GM23248 (cell line): ENCODE measurements around the gene SIRT7. TPM values are rescaled to one million over a fixed set of nuclear protein-coding genes. Genes with fewer than 3 reads are reported as not detected.

ENCODE experiments used
- DNase-seq: peaks from one replicate; pipeline ENCODE4 v3.0.0-alpha.2; 2015
- H2AFZ ChIP-seq: fragments of 200-600 bp; sonication (generic); 2 replicates; pipeline ENCODE4 v1.6.1; 2016; ENCODE audit warnings: antibody characterized with exemption
- H3F3A ChIP-seq: fragments of 200-600 bp; sonication (generic); 2 replicates; pipeline ENCODE4 v1.6.1; 2016; ENCODE audit warnings: mild to moderate bottlenecking, antibody characterized with exemption, mixed run types; ENCODE audit not compliant: insufficient read depth
- H3K27ac ChIP-seq: fragments of 200-600 bp; sonication (generic); 2 replicates; pipeline ENCODE4 v1.5.1; 2016; ENCODE audit warnings: mild to moderate bottlenecking
- H3K27me3 ChIP-seq: fragments of 200-600 bp; sonication (generic); replicated peaks from 2 replicates; pipeline ENCODE4 v1.6.1; 2016; ENCODE audit warnings: mild to moderate bottlenecking; ENCODE audit not compliant: insufficient read depth
- H3K36me3 ChIP-seq: fragments of 200-600 bp; sonication (generic); 2 replicates; pipeline ENCODE4 v1.6.1; 2016; ENCODE audit warnings: low read depth, mild to moderate bottlenecking
- H3K4me1 ChIP-seq: fragments of 200-600 bp; sonication (generic); 2 replicates; pipeline ENCODE4 v1.6.1; 2016; ENCODE audit warnings: mild to moderate bottlenecking; ENCODE audit not compliant: insufficient read depth
- H3K4me2 ChIP-seq: fragments of 200-600 bp; sonication (generic); one replicate; pipeline ENCODE4 v1.6.1; 2016; ENCODE audit warnings: mild to moderate bottlenecking; ENCODE audit not compliant: unreplicated experiment
- H3K4me3 ChIP-seq: fragments of 200-600 bp; sonication (generic); 2 replicates; pipeline ENCODE4 v1.5.1; 2016; ENCODE audit warnings: mild to moderate bottlenecking
- H3K79me2 ChIP-seq: fragments of 200-600 bp; sonication (generic); 2 replicates; pipeline ENCODE4 v1.6.1; 2016; ENCODE audit warnings: mild to moderate bottlenecking; ENCODE audit not compliant: insufficient read depth
- H3K9ac ChIP-seq: fragments of 200-600 bp; sonication (generic); 2 replicates; pipeline ENCODE4 v1.6.1; 2016; ENCODE audit warnings: mild to moderate bottlenecking
- H3K9me2 ChIP-seq: fragments of 200-600 bp; sonication (generic); 2 replicates; pipeline ENCODE4 v1.6.1; 2016; ENCODE audit warnings: mixed run types, mild to moderate bottlenecking, moderate library complexity; ENCODE audit not compliant: insufficient read depth
- H3K9me3 ChIP-seq: fragments of 200-600 bp; sonication (generic); one replicate; pipeline ENCODE4 v1.6.1; 2017; ENCODE audit warnings: low read depth
- H4K20me1 ChIP-seq: fragments of 200-600 bp; sonication (generic); 2 replicates; pipeline ENCODE4 v1.6.0; 2016; ENCODE audit not compliant: insufficient read depth
- EZH2 ChIP-seq: fragments of 200-600 bp; sonication (generic); IDR thresholded peaks from 2 replicates; pipeline ENCODE4 v1.6.1; 2018; ENCODE audit warnings: antibody characterized with exemption, mild to moderate bottlenecking; ENCODE audit not compliant: insufficient read depth, poor library complexity, severe bottlenecking
- EZH2phosphoT487 ChIP-seq: fragments of 200-600 bp; sonication (generic); IDR thresholded peaks from 2 replicates; pipeline ENCODE4 v1.6.1; 2018; ENCODE audit warnings: antibody characterized with exemption, moderate library complexity, mild to moderate bottlenecking, low read depth; ENCODE audit not compliant: insufficient read depth
- WGBS, 2 experiments: methylation state at CpG; one replicate each; pipeline ENCODE4 v1.1.6; 2015 to 2017; ENCODE audit warnings: low lambda C conversion rate in 2 of 2, low coverage in 1 of 2; ENCODE audit errors: missing lambda C conversion rate in 2 of 2; 5-methylcytosine and 5-hydroxymethylcytosine counted together
- in situ Hi-C: fragments of 300-500 bp; cut with MboI; formaldehyde crosslinking; loops from 2 replicates; pipeline ENCODE4 v1.15.0; 2020
- polyA plus RNA-seq: library from polyadenylated mRNA; unstranded; fragments of >200 nt; fragmentation: Nextera tagmentation; extraction: Ambion mirVana; gene quantifications from 2 replicates; pipeline ENCODE4 v1.2.1, GENCODE V29; 2016
- total RNA-seq: library from RNA; depleted of rRNA; stranded (reverse); fragments of >200 nt; shearing (Covaris generic); gene quantifications from 2 replicates; pipeline ENCODE4 v1.2.3, GENCODE V29; 2014

The SIRT7 gene
- total and polyA plus RNA-seq, 2 experiments from 2014 or later: 11.4 to 13.1 TPM

DNA sequence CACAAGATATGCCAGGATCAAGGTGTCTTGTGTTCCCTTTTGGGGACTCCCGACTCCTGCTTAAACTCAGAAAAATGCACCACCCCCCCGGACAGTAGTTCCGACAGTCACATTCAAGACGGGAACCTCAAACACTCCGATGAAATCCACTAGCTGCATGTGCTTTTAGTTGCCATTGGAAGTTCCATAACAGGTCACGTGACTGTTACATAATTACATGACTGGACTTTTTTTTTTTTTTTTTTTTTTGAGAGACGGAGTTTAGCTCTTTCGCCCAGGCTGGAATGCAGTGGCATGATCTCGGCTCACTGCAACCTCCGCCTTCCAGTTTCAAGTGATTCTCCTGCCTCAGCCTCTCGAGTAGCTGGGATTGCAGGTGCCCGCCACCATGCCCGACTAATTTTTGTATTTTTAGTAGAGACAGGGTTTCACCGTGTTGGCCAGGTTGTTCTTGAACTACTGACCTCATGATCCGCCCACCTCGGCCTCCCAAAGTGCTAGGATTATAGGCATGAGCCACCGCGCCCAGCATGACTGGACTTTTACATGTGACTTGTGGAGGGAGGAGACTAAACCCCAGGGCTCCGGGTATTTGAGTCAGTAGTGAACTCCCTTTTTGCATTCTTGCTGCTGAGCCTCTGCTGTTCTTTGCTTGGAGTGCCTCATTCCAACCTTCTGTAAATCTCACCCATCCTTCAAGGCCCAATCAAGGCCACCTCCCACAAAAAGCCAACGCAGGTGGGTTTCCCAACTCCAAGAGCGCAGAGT is 1.6 kb downstream of the SIRT7 start:
- Histone ChIP-seq H3K4me3 (peak overlapping the region; percentile 80), H3K79me2 (peaks cover 52% of the 10 kb centered on the region), H3K27me3 (no peaks in the 10 kb centered on the region), H4K20me1 (no peaks in the 10 kb centered on the region), H3K9me3 (no peaks in the 10 kb centered on the region), H3K9me2 (no peaks in the 10 kb centered on the region), H3K9ac (peak overlapping the region; percentile 75), H3F3A (peaks cover 5% of the 10 kb centered on the region; the same call in 1 of the 2 replicates), H3K36me3 (0 out of 2 replicates have a peak, but pooled peaks cover 14% of the 10 kb centered on the region), H3K4me1 (peaks cover 9% of the 10 kb centered on the region; the same call in 1 of the 2 replicates), H2AFZ (no peak overlapping the region), H3K4me2 (peak overlapping the region; percentile 92), H3K27ac (peak overlapping the region; percentile 52)
- 74 to 76% methylated on average over 21 of the region's 21 CpGs for WGBS, 2 experiments
- TF ChIP-seq EZH2phosphoT487 (no peak), EZH2 (no peak)
- peak; percentile 87 for DNase-seq
- in situ Hi-C loops: no loop called here

DNA sequence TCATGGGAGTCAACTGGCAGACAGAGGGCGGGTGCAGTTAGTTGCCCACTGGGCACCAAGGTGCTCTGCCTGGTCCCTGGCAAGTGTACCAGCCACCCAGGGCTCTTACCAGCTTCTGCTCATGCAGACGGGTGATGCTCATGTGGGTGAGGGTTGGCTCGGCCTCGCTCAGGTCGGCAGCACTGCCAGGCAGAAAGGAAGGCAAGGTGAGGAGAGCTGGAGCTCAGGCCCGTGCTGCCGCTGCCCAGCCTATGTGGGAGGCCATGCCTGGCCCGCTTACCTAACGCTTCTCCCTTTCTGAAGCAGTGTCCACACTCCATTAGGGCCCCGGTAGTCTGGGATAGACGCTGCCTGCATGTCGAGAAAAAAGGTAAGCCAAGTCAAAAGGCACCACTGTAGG is 2.6 kb downstream of the SIRT7 start:
- DNase-seq: no peak
- H3K27me3 ChIP-seq: no peaks in the 10 kb centered on the region
- in situ Hi-C loops: no loop called here
- H3K27ac ChIP-seq: no peak overlapping the region
- H3K4me1 ChIP-seq: peaks cover 11% of the 10 kb centered on the region; the same call in 1 of the 2 replicates
- TF ChIP-seq EZH2: no peak
- no peak for TF ChIP-seq EZH2phosphoT487
- H3K9ac ChIP-seq: no peak overlapping the region
- peaks cover 41% of the 10 kb centered on the region for H3K79me2 ChIP-seq
- 0 out of 2 replicates have a peak, but pooled peaks cover 10% of the 10 kb centered on the region for H3K36me3 ChIP-seq
- H3F3A ChIP-seq: peaks cover 5% of the 10 kb centered on the region; the same call in 1 of the 2 replicates
- no peak overlapping the region for H2AFZ ChIP-seq
- 91 to 93% methylated on average over 11 to 12 of the region's 12 CpGs for whole genome bisulfite sequencing, 2 experiments
- no peaks in the 10 kb centered on the region for H4K20me1 ChIP-seq
- H3K9me2 ChIP-seq: no peaks in the 10 kb centered on the region
- H3K4me2 ChIP-seq: no peak overlapping the region
- no peak overlapping the region for H3K4me3 ChIP-seq
- H3K9me3 ChIP-seq: no peaks in the 10 kb centered on the region

DNA sequence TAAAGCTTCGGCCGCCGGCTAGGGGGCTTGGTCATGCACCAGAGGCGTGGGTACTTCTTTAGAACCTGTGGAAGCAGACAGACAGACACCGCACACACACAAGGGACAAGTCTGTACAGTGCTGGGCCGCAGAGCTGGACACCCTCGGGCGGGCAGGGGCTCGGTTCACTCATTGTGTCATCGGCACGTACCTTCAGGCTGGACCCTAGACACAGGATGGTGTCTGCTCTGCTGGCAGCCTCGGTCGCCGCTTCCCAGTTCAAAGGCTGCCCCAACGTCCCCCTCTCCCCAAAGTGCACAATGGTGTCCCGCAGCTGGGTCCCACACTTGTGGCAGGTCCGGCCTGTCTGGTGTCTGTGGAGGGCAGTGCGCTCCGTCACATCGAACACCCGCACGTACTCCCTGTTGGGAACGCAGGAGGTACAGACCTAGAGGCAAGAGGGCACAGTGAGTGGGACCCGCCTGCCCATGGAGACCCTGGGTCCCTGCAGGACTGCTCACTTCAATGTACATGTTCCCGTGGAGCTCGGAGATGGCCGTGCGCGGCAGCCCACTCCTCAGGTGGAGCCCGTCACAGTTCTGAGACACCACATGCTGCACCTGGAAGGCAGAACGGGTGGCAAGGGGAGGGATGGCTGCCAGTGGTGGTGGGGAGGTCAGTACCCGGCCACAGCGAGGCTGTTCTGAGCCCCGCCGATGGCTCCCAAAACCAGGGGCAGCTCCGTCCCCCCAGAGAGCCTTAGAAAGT is 3.7 kb downstream of the SIRT7 start:
- Histone ChIP-seq H3K27ac (no peak overlapping the region), H3K79me2 (peaks cover 30% of the 10 kb centered on the region), H3K9me3 (no peaks in the 10 kb centered on the region), H3F3A (peaks cover 5% of the 10 kb centered on the region; the same call in 1 of the 2 replicates), H3K27me3 (no peaks in the 10 kb centered on the region), H2AFZ (no peak overlapping the region), H3K9ac (no peak overlapping the region), H3K4me3 (no peak overlapping the region), H3K4me1 (peaks cover 12% of the 10 kb centered on the region; the same call in 1 of the 2 replicates), H3K9me2 (no peaks in the 10 kb centered on the region), H3K4me2 (no peak overlapping the region), H4K20me1 (no peaks in the 10 kb centered on the region), H3K36me3 (0 out of 2 replicates have a peak, but pooled peaks cover 10% of the 10 kb centered on the region)
- DNase-seq: no peak
- in situ Hi-C loops: no loop called here
- WGBS, 2 experiments: 96% methylated on average over 29 to 36 of the region's 36 CpGs
- TF ChIP-seq EZH2 (no peak), EZH2phosphoT487 (no peak)

DNA sequence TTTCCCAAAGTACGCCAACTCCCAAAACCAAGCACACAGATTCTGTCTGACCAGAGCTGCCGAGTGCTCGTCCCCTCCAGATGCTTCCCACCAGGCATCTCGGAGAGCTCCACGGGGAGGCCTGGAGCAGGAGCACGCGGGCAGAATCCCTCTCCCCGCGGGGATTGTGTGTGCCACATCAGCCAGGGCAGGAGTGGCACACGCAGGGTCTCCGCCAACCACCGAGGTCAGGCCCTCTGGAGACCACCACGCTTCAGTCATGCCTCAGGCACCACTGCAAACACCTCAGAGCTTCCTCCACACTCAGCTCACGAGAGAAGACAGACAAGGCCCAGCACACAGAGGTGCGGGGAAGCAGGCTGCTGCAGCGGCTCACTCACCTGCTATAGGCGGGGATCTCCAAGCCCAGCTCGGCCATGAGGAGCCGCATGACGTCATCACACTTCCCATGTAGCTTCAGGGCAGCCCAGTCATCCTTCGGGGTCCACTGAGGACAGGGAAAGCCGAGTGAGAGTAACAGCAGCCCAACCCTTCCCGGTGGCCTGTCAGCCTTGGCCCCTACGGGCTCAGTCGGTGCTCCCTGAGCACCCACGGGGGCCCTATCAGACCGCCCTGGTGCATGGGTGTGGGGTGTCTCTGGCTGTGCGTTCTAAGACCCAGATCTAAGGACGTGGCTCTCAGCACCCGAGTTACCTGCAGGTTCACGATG is 4.4 kb downstream of the SIRT7 start:
- no peak for TF ChIP-seq EZH2phosphoT487
- no peak for TF ChIP-seq EZH2
- WGBS, 2 experiments: 95 to 97% methylated on average over 30 to 31 of the region's 31 CpGs

More for the DNA sequence above, 4.4 kb downstream of the SIRT7 start:
- no peak for DNase-seq
- no peak overlapping the region for H3K9ac ChIP-seq
- no peaks in the 10 kb centered on the region for H3K9me3 ChIP-seq
- H3K79me2 ChIP-seq: peaks cover 23% of the 10 kb centered on the region
- no peak overlapping the region for H3K4me3 ChIP-seq
- H3F3A ChIP-seq: peaks cover 5% of the 10 kb centered on the region; the same call in 1 of the 2 replicates
- in situ Hi-C loops: no loop called here
- peaks cover 12% of the 10 kb centered on the region; the same call in 1 of the 2 replicates for H3K4me1 ChIP-seq
- H4K20me1 ChIP-seq: no peaks in the 10 kb centered on the region
- H3K4me2 ChIP-seq: no peak overlapping the region
- no peaks in the 10 kb centered on the region for H3K27me3 ChIP-seq
- no peaks in the 10 kb centered on the region for H3K9me2 ChIP-seq
- H2AFZ ChIP-seq: no peak overlapping the region
- H3K36me3 ChIP-seq: 0 out of 2 replicates have a peak, but pooled peaks cover 10% of the 10 kb centered on the region
- no peak overlapping the region for H3K27ac ChIP-seq
